SIG-M5 treated with dmso at 0.1 percent for 504 hours (cell line): ENCODE results near the gene DIDO1.

ENCODE experiments used
- DNase-seq: peaks from one replicate; lab custom pipeline; 2025; ENCODE audit not compliant: unreplicated experiment; lab: John Stamatoyannopoulos, UW

Gene DIDO1

GRCh38 chr20:62897666-62898065 is 28.6 kb downstream of the DIDO1 start:
- no peak for DNase-seq

- no peak for DNase-seq
These were observed 29.8 kb downstream of the DIDO1 start for GRCh38 chr20:62896526-62896925.

DNA sequence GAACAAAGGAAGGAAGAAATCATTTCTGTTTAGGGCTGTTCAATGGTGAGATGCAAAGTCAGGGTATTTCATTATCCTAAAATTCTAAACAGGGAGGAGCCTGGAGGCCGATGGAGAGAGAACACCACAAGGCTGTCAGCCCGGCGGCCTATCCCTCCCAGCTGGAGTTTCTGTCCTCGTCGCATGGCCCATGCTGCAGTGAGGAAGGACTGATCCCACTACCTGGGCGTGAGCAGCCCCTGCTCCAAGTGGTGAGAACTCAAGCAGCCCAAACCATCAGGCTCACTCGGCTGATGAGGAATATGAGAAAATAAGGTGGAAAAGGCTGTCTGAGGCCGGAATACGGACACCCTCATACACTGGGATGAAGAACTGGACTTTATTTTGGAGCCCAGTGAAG is 30.8 kb downstream of the DIDO1 start:
- no peak for DNase-seq

GRCh38 chr20:62894261-62894660 is 32.0 kb downstream of the DIDO1 start:
- DNase-seq, result no peak

DNA sequence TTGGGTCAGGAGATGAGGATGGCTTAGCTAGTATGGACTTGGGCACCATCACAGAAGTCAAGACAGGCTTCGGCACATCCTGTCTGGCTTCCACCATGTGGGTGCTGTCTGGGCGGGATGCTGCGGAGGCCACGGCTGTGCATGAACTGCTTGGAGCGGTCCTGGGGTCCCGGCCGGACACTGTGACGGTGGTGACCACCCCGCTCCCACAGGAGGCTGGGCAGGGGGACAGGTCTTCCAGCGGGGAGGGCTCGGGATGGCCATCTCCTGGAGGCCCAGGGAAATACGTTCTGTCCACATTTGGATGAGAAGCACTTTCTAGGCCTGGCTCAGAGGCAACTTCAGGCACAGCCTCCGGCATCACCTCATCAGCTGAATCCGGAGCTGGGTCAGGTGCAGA is 32.6 kb downstream of the DIDO1 start:
- no peak for DNase-seq

GRCh38 chr20:62892348-62893304 is 33.7 kb downstream of the DIDO1 start:
- no peak for DNase-seq

GRCh38 chr20:62891111-62891510 is 35.2 kb downstream of the DIDO1 start:
- DNase-seq, result no peak

DNA sequence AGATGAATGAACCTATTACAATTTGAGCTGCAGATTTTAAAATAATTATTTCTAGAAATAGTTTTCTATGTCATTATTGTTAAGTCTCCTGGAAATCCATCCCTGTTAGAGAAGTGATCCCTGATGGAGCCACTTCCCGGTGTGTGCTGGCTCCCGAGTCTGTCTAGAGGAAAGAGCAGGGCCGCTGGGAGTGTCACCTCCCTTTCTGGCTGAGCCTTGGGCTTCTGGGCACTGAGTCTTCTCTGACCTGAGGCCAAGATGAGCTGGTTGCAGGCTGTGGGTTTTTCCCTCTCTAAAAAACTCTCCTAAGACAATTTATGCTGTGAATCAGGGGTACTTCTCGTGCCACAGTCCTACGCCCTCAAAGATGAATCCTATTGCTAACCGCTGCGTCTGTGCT is 35.9 kb downstream of the DIDO1 start:
- no peak for DNase-seq

DNA sequence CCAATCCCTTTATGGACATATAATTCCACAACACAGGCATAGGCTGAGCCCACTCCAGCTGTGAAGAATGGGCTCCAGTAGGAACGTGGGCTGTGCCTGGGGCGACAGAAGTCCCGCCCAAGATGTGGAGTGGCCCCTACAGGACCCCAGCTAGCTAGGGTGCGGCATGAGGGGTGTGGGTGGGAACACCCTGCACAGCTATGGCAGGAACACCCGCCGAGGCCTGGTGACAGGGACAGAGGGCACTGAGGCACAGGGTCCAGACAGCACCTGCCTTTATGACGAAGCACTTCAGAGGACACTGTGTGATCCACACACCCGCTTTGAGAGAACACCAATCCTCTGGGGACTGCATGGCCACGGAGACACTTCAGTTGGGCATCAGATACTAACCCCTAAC is 36.4 kb downstream of the DIDO1 start:
- no peak for DNase-seq

DNA sequence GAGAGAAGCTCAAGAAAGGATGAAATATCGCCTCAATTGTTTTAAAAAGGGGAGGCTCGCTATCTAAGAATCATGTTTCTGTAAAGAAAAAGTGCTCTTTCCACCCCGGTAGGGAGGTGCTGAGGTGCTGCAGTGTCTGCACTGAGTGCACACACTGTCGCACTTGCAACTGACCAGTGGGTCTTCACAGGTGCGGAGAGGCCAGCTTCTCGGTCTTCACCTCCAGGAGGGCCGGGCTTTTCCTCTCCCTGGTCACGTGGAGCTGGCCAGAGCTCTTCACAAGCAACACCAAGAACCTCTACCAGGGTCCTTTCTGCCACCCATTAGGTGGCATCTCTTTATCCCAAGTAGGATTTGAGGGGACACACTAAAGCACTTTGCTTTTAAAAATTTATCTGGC is 36.9 kb downstream of the DIDO1 start:
- no peak for DNase-seq

- DNase-seq, result no peak
These were observed 37.4 kb downstream of the DIDO1 start for GRCh38 chr20:62888910-62889309.

DNA sequence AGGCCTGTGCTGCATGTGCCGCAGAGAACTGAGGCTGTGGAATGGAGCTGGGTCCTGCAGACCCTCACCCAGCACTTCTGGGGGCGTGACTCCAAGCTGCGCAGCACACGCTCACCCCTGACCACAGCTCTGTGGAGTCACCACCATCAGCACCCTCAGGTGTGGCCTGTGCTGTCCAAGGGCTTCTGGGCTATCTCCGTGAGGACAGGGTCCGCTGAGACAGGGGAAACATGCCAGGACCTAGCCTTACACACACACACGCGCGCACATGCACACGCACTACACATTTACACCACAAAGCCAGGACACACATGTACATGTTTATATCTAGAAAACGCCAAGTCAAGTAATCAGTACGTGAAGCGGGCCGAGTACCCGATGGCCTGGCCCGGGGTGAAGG is 37.9 kb downstream of the DIDO1 start:
- no peak for DNase-seq

DNA sequence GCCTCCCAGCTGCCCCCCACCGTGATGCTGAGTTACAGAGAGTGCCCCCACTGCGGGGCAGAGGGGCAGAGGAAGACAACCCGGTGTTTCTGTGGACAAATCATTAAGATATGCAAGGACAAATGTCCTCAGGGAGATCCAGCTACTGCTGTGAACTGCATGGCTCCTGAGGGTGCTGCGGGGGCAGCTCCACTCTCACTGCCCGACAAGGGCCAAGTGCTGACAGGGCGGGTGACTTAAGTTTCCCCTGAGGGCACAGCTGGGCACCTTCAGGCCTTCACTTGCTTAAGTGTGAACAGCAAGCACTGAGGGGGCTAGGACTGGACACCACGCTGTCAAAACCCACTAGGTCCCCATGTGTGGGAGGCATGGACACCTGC is 38.5 kb downstream of the DIDO1 start:
- DNase-seq, result no peak

- no peak for DNase-seq
These were observed 39.0 kb downstream of the DIDO1 start for GRCh38 chr20:62887152-62887859.

GRCh38 chr20:62886709-62887058 is 39.6 kb downstream of the DIDO1 start:
- DNase-seq, result no peak

DNA sequence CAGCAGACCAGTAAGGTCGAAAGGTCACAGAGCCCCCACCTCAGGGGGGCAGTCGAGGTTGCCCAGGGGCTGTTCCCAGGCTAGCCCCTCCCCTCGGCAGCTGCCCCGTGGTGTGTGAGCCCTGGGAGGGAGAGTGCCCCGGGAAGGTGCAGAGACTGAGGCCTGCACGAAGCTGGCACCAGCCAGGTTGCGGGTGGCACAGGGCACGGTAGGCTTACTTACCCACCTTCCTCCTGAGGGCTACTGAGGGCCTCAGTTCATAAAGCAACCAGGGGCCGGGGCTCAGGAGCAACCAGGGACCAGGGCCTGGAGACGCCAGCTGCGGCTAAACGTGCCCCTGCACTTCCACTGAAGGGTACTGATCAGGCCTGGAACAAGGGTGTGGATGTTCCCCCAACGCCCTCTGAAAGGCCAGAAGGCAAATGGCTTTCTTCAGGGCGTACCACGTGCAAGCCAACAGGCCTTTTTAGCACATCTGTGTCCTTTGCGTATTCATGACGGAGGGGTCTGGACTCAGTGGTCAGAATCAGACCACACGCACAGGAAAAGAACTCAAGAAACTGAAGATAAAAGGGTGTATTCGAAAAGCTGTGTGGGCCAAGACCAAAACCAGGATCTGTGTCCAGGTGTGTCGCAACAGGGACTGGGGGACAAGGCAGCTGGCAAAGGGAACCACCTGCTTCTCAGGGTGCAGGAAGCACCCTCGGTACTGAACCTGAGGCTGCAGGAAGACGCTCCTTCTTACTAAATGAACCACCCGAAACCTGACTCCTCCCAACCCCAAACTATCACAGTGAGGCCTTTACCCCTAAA is 40.2 kb downstream of the DIDO1 start:
- no peak for DNase-seq

GRCh38 chr20:62885046-62885895 is 41.0 kb downstream of the DIDO1 start:
- no peak for DNase-seq

DNA sequence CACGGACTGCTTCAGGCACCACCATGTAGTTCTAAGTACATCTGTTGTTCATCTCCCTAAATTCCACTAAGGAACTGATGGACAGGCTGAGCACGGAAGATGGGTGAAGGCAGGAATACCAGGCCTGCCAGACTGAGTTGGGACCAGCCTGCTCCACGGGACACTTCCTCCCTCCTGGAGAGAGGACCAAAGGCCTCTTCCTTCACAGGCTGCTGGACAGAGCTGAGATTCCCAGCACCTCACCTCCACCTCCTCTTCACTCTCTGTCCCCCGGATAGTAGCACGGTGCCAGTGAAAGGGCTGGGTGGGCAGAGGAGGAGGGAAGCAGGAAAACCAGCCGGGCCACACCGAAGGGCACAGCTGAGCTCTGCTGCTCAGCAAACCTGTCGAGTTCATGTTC is 41.7 kb downstream of the DIDO1 start:
- DNase-seq, result no peak

DNA sequence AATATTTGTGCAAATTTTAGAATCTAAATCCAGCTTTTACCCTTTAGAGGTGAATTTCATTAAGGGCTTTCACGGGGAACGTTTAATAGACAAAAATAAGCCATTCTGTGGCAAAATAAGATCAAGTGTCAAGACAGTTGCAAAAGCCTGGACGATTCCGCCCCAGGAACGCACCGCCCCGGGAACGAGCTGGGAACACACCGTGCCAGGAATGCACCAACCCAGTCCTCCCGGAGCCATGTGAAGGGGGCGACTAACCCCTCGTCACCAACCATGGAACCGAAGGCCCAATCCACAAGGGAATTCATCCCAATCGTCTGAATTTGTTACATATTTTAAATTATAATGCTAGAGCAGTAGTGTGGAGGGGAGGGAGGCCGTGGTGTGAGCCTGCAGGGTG is 43.9 kb downstream of the DIDO1 start:
- DNase-seq, result no peak

- no peak for DNase-seq
These were observed 44.5 kb downstream of the DIDO1 start for GRCh38 chr20:62881662-62882395.
